ENCODE results near the gene AP4M1.
"Not testable (repeated sequence)": the region's sequence is repeated elsewhere in the genome, so short reads cannot be mapped to it uniquely, and the experiment has no call there.

Gene AP4M1

GRCh38 chr7:100128637-100128963 lies 27.2 kb downstream of the AP4M1 start:
- no peak for DNase-seq (ENCODE audit: low read depth)
- no peak for TF ChIP-seq CTCF (conservative IDR thresholded peaks at IDR 0.05; ENCODE audit: control insufficient read depth, insufficient read depth, low read depth, low read length)

GRCh38 chr7:100130220-100130607 lies 28.8 kb downstream of the AP4M1 start:
- not testable (repeated sequence) for DNase-seq (ENCODE audit: low read depth); H3K4me3 ChIP-seq (ENCODE audit: control insufficient read depth, low read depth, low read length)

More at GRCh38 chr7:100128637-100128963, 27.2 kb downstream of the AP4M1 start:
- no peak overlapping the region for H3K4me3 ChIP-seq (ENCODE audit: control insufficient read depth, low read depth, low read length)

GRCh38 chr7:100130608-100131453 lies 29.4 kb downstream of the AP4M1 start:
- no peak overlapping the region for H3K4me3 ChIP-seq (ENCODE audit: control insufficient read depth, low read depth, low read length)
- TF ChIP-seq CTCF (conservative IDR thresholded peaks at IDR 0.05; ENCODE audit: control insufficient read depth, insufficient read depth, low read depth, low read length) = peak; percentile 62
- DNase-seq (ENCODE audit: low read depth) = peak; percentile 40

- DNase-seq (ENCODE audit: low read depth) = no peak
- no peak overlapping the region for H3K4me3 ChIP-seq (ENCODE audit: control insufficient read depth, low read depth, low read length)
- no peak for TF ChIP-seq CTCF (conservative IDR thresholded peaks at IDR 0.05; ENCODE audit: control insufficient read depth, insufficient read depth, low read depth, low read length)
Measured at GRCh38 chr7:100132126-100132525, 30.7 kb downstream of the AP4M1 start.

GRCh38 chr7:100132697-100133151 lies 31.3 kb downstream of the AP4M1 start:
- no peak overlapping the region for H3K4me3 ChIP-seq (ENCODE audit: control insufficient read depth, low read depth, low read length)
- DNase-seq (ENCODE audit: low read depth) = peak; percentile 66
- TF ChIP-seq CTCF (conservative IDR thresholded peaks at IDR 0.05; ENCODE audit: control insufficient read depth, insufficient read depth, low read depth, low read length) = peak; percentile 96

- no peak for TF ChIP-seq CTCF (conservative IDR thresholded peaks at IDR 0.05; ENCODE audit: control insufficient read depth, insufficient read depth, low read depth, low read length)
- DNase-seq (ENCODE audit: low read depth) = no peak
- H3K4me3 ChIP-seq (ENCODE audit: control insufficient read depth, low read depth, low read length) = no peak overlapping the region
Measured at GRCh38 chr7:100137851-100138760, 36.7 kb downstream of the AP4M1 start.

- TF ChIP-seq CTCF (conservative IDR thresholded peaks at IDR 0.05; ENCODE audit: control insufficient read depth, insufficient read depth, low read depth, low read length) = no peak
- no peak overlapping the region for H3K4me3 ChIP-seq (ENCODE audit: control insufficient read depth, low read depth, low read length)
- DNase-seq (ENCODE audit: low read depth) = no peak
Measured at GRCh38 chr7:100141555-100141949, 40.1 kb downstream of the AP4M1 start.
